GM18951 (cell line): ENCODE data around the gene ZNF496.
"Not testable (repeated sequence)": the region's sequence is repeated elsewhere in the genome, so short reads cannot be mapped to it uniquely, and the experiment has no call there.

Source experiments
- POLR2A ChIP-seq: IDR thresholded peaks from 4 replicates; pipeline ENCODE4 v1.6.1; 2011; ENCODE audit warnings: mild to moderate bottlenecking; ENCODE audit not compliant: insufficient read length, insufficient read depth; ENCODE audit errors: extremely low read depth
- in situ Hi-C: fragments of 300-500 bp; cut with MboI; formaldehyde crosslinking; loops from one replicate; pipeline ENCODE4 v1.12.0; 2022; ENCODE audit warnings: low sequenced_read_pairs, mixed read lengths, inconsistent platforms; ENCODE audit not compliant: unreplicated experiment

ZNF496 gene

GRCh38 chr1:247299723-247300381 is 31.8 kb downstream of the ZNF496 start:
- in situ Hi-C loops, result no loop called here

GRCh38 chr1:247298701-247299100 is 33.0 kb downstream of the ZNF496 start:
- in situ Hi-C loops, result no loop called here
- TF ChIP-seq POLR2A, result no peak

More at GRCh38 chr1:247299723-247300381, 31.8 kb downstream of the ZNF496 start:
- no peak for TF ChIP-seq POLR2A

- in situ Hi-C loops, result no loop called here
- no peak for TF ChIP-seq POLR2A
Measured at GRCh38 chr1:247298124-247298481, 33.6 kb downstream of the ZNF496 start.

- no peak for TF ChIP-seq POLR2A
- in situ Hi-C loops, result no loop called here
Measured at GRCh38 chr1:247297263-247298123, 34.2 kb downstream of the ZNF496 start.

- TF ChIP-seq POLR2A, result no peak
- in situ Hi-C loops, result no loop called here
Measured at GRCh38 chr1:247296599-247297180, 35.0 kb downstream of the ZNF496 start.

GRCh38 chr1:247295746-247296145 is 35.9 kb downstream of the ZNF496 start:
- TF ChIP-seq POLR2A, result no peak
- in situ Hi-C loops, result no loop called here

- in situ Hi-C loops, result no loop called here
- no peak for TF ChIP-seq POLR2A
Measured at GRCh38 chr1:247295274-247295684, 36.4 kb downstream of the ZNF496 start.

- in situ Hi-C loops, result no loop called here
Measured at GRCh38 chr1:247294282-247294681, 37.4 kb downstream of the ZNF496 start.

GRCh38 chr1:247293047-247293446 is 38.6 kb downstream of the ZNF496 start:
- no peak for TF ChIP-seq POLR2A

More at GRCh38 chr1:247294282-247294681, 37.4 kb downstream of the ZNF496 start:
- no peak for TF ChIP-seq POLR2A

GRCh38 chr1:247291833-247292561 is 39.7 kb downstream of the ZNF496 start:
- no peak for TF ChIP-seq POLR2A
- in situ Hi-C loops, result no loop called here

More at GRCh38 chr1:247293047-247293446, 38.6 kb downstream of the ZNF496 start:
- in situ Hi-C loops, result no loop called here

- TF ChIP-seq POLR2A, result no peak
- in situ Hi-C loops, result no loop called here
Measured at GRCh38 chr1:247291161-247291560, 40.5 kb downstream of the ZNF496 start.

GRCh38 chr1:247290576-247290975 is 41.1 kb downstream of the ZNF496 start:
- in situ Hi-C loops, result no loop called here
- TF ChIP-seq POLR2A, result no peak

- in situ Hi-C loops, result not testable (repeated sequence)
Measured at GRCh38 chr1:247289274-247289892, 42.3 kb downstream of the ZNF496 start.
